H1 (cell line): Measurements from ENCODE around the gene IGF2R. TPM values are rescaled to one million over a fixed set of nuclear protein-coding genes. Genes with fewer than 3 reads are reported as not detected.

Experiments
- CTCF ChIA-PET: fragments of 300-600 bp; sonication (Branson Sonifier 250); formaldehyde crosslinking; loops from one replicate; lab custom pipeline; 2021; ENCODE audit not compliant: partially characterized antibody; lab: Charles Lee
- POLR2A ChIA-PET: fragments of 300-600 bp; sonication (Branson Sonifier 250); formaldehyde crosslinking; loops from one replicate; lab custom pipeline; 2021; ENCODE audit warnings: inconsistent platforms; ENCODE audit not compliant: partially characterized antibody; lab: Charles Lee
- DNase-seq, 2 experiments: peaks; one replicate each; pipeline versions ENCODE4 v3.0.0 to v3.0.0-alpha.2; 2010 to 2022; ENCODE audit warnings: low spot score in 2 of 2, low read depth in 1 of 2, mixed read lengths in 1 of 2
- FAIRE-seq: peaks from 2 replicates; lab custom pipeline; 2011; peaks lifted over from hg19 to GRCh38; lab: Jason Lieb, UNC
- H2AFZ ChIP-seq: 2 replicates; pipeline ENCODE4 v1.8.1; 2012; ENCODE audit warnings: low read length, inconsistent platforms
- H2AK5ac ChIP-seq: 2 replicates; pipeline ENCODE4 v1.6.1; 2013; ENCODE audit warnings: low read depth, low read length
- H2BK120ac ChIP-seq: replicated peaks from 2 replicates; pipeline ENCODE3; 2013; ENCODE audit warnings: low read depth, low read length, inconsistent platforms
- H2BK12ac ChIP-seq: 2 replicates; pipeline ENCODE4 v1.6.1; 2013; ENCODE audit warnings: low read depth, low read length
- H2BK15ac ChIP-seq: 2 replicates; pipeline ENCODE4 v1.6.1; 2013; ENCODE audit warnings: low read length
- H2BK20ac ChIP-seq: 2 replicates; pipeline ENCODE4 v1.6.1; 2013; ENCODE audit warnings: low read length
- H2BK5ac ChIP-seq: 2 replicates; pipeline ENCODE4 v1.6.1; 2013; ENCODE audit warnings: low read depth, low read length
- H3K14ac ChIP-seq: 2 replicates; pipeline ENCODE4 v1.6.1; 2013; ENCODE audit warnings: inconsistent platforms; ENCODE audit not compliant: insufficient read length
- H3K18ac ChIP-seq: 2 replicates; pipeline ENCODE4 v1.6.1; 2013; ENCODE audit warnings: low read length; ENCODE audit errors: extremely low read depth
- H3K23ac ChIP-seq: 2 replicates; pipeline ENCODE4 v1.6.1; 2013; ENCODE audit warnings: inconsistent platforms; ENCODE audit not compliant: insufficient read length
- H3K23me2 ChIP-seq: 2 replicates; pipeline ENCODE4 v1.6.1; 2013; ENCODE audit warnings: low read depth, low read length
- H3K27ac ChIP-seq: 2 replicates; pipeline ENCODE4 v1.6.1; 2011; ENCODE audit warnings: low read depth, low read length, inconsistent platforms
- H3K27me3 ChIP-seq, 4 experiments: replicated peaks in 1 of 4; 1 replicate in 1 of 4; 2 replicates in 3 of 4; pipeline versions ENCODE4 v1.6.1 to v1.8.1; 2011 to 2013; ENCODE audit warnings: low read length in 3 of 4, mild to moderate bottlenecking in 3 of 4, inconsistent platforms in 2 of 4, mixed read lengths in 2 of 4, moderate library complexity in 1 of 4; ENCODE audit not compliant: control insufficient read depth in 3 of 4, insufficient read depth in 3 of 4; ENCODE audit errors: extremely low read depth in 1 of 4
- H3K36me3 ChIP-seq, 4 experiments: 2 replicates each; pipeline versions ENCODE4 v1.6.1 to v1.8.1; 2011 to 2013; ENCODE audit warnings: mild to moderate bottlenecking in 4 of 4, low read length in 3 of 4, moderate library complexity in 2 of 4, control low read depth in 1 of 4, inconsistent platforms in 1 of 4; ENCODE audit not compliant: insufficient read depth in 4 of 4, control insufficient read depth in 2 of 4
- H3K4ac ChIP-seq: replicated peaks from 2 replicates; pipeline ENCODE3; 2013; ENCODE audit warnings: low read length, low read depth, mixed read lengths, inconsistent platforms; ENCODE audit not compliant: insufficient read length
- H3K4me1 ChIP-seq, 4 experiments: replicated peaks in 1 of 4; 1 replicate in 1 of 4; 2 replicates in 3 of 4; pipeline versions ENCODE4 v1.6.1 to v1.8.1; 2011 to 2013; ENCODE audit warnings: low read length in 3 of 4, inconsistent platforms in 2 of 4, mixed read lengths in 1 of 4; ENCODE audit not compliant: insufficient read depth in 4 of 4, control insufficient read depth in 3 of 4
- H3K4me2 ChIP-seq, 2 experiments: 2 replicates each; pipeline versions ENCODE4 v1.6.1 to v1.8.1; 2011 to 2013; ENCODE audit warnings: low read depth in 2 of 2, low read length in 2 of 2, control low read depth in 1 of 2, inconsistent platforms in 1 of 2, mild to moderate bottlenecking in 1 of 2; ENCODE audit not compliant: insufficient read depth in 1 of 2
- H3K4me3 ChIP-seq, 4 experiments: fragments of 200-600, 300-600 bp in 1 of 4; sonication (generic), shearing (Covaris generic), sonication (Bioruptor Twin) in 1 of 4; 2 replicates each; pipeline versions ENCODE4 v1.5.1 to v1.8.1; 2011 to 2016; ENCODE audit warnings: low read length in 4 of 4, low read depth in 3 of 4, control low read depth in 2 of 4, inconsistent platforms in 2 of 4, mild to moderate bottlenecking in 2 of 4, mixed read lengths in 1 of 4, moderate library complexity in 1 of 4; ENCODE audit not compliant: insufficient read depth in 2 of 4; ENCODE audit errors: extremely low read depth in 1 of 4
- H3K56ac ChIP-seq: replicated peaks from 2 replicates; pipeline ENCODE3; 2013; ENCODE audit warnings: low read depth, mild to moderate bottlenecking, mixed read lengths, low read length, inconsistent platforms; ENCODE audit not compliant: insufficient read length
- H3K79me1 ChIP-seq: 2 replicates; pipeline ENCODE4 v1.6.1; 2013; ENCODE audit warnings: low read depth, low read length, control low read depth
- H3K79me2 ChIP-seq, 2 experiments: 2 replicates each; pipeline versions ENCODE4 v1.6.1 to v1.8.1; 2012 to 2013; ENCODE audit warnings: low read length in 2 of 2, mild to moderate bottlenecking in 2 of 2, inconsistent platforms in 1 of 2; ENCODE audit not compliant: insufficient read depth in 2 of 2, control insufficient read depth in 1 of 2
- H3K9ac ChIP-seq, 4 experiments: replicated peaks in 1 of 4; 1 replicate in 1 of 4; 2 replicates in 3 of 4; pipeline versions ENCODE4 v1.6.1 to v1.8.1; 2011 to 2013; ENCODE audit warnings: low read depth in 3 of 4, low read length in 3 of 4, control low read depth in 2 of 4, mild to moderate bottlenecking in 2 of 4, moderate library complexity in 2 of 4, inconsistent platforms in 1 of 4; ENCODE audit errors: extremely low read depth in 1 of 4
- H3K9me3 ChIP-seq, 2 experiments: 2 replicates each; pipeline versions ENCODE4 v1.6.1 to v1.8.1; 2012 to 2013; ENCODE audit warnings: mild to moderate bottlenecking in 2 of 2, moderate library complexity in 2 of 2, control low read depth in 1 of 2, inconsistent platforms in 1 of 2, low read depth in 1 of 2, low read length in 1 of 2, mixed read lengths in 1 of 2; ENCODE audit not compliant: insufficient read depth in 2 of 2
- H4K20me1 ChIP-seq, 2 experiments: replicated peaks in 1 of 2; 2 replicates each; pipeline versions ENCODE3 to v1.8.1; 2011 to 2013; ENCODE audit warnings: inconsistent platforms in 2 of 2, low read length in 2 of 2, mild to moderate bottlenecking in 1 of 2; ENCODE audit not compliant: insufficient read depth in 2 of 2, control insufficient read depth in 1 of 2
- H4K5ac ChIP-seq: 2 replicates; pipeline ENCODE4 v1.6.1; 2013; ENCODE audit warnings: low read length, low read depth, mixed read lengths, inconsistent platforms; ENCODE audit not compliant: insufficient read length
- H4K8ac ChIP-seq: 2 replicates; pipeline ENCODE4 v1.8.0; 2013; ENCODE audit warnings: mild to moderate bottlenecking, moderate library complexity, low read length, inconsistent platforms; ENCODE audit not compliant: insufficient read depth; ENCODE audit errors: extremely low read depth
- H4K91ac ChIP-seq: replicated peaks from 2 replicates; pipeline ENCODE3; 2013; ENCODE audit warnings: low read length, mixed read lengths, inconsistent platforms; ENCODE audit not compliant: insufficient read length
- ASH2L ChIP-seq: fragments of 200-600, 300-600 bp; sonication (generic); IDR thresholded peaks from one replicate; pipeline ENCODE4 v1.7.1; 2017; ENCODE audit warnings: low read length
- ATF3 ChIP-seq: IDR thresholded peaks from 2 replicates; pipeline ENCODE4 v1.6.1; 2011; ENCODE audit warnings: low read depth, mild to moderate bottlenecking, low read length; ENCODE audit not compliant: insufficient read depth
- CBX5 ChIP-seq: fragments of 300-800, 300-1000 bp; sonication (generic); IDR thresholded peaks from 2 replicates; pipeline ENCODE4 v1.7.1; 2016; ENCODE audit warnings: antibody characterized with exemption, low read length, low read depth
- EGR1 ChIP-seq: IDR thresholded peaks from 2 replicates; pipeline ENCODE4 v1.6.1; 2011; ENCODE audit warnings: low read depth, low read length, borderline replicate concordance
- EZH2 ChIP-seq: fragments of 200-600 bp; sonication (generic); IDR thresholded peaks from 2 replicates; pipeline ENCODE4 v1.7.1; 2012; ENCODE audit warnings: low read depth, mild to moderate bottlenecking, moderate library complexity, low read length, inconsistent platforms; ENCODE audit not compliant: severe bottlenecking
- HDAC6 ChIP-seq: IDR thresholded peaks from one replicate; pipeline ENCODE4 v1.7.1; 2012; ENCODE audit warnings: low read depth, mild to moderate bottlenecking, inconsistent platforms, low read length, moderate library complexity
- KDM1A ChIP-seq: fragments of 200-600, 300-600 bp; sonication (generic); IDR thresholded peaks from 2 replicates; pipeline ENCODE4 v1.7.1; 2016; ENCODE audit warnings: mild to moderate bottlenecking, low read length, borderline replicate concordance
- NRF1 ChIP-seq: IDR thresholded peaks from 2 replicates; pipeline ENCODE4 v1.6.1; 2011; ENCODE audit warnings: mild to moderate bottlenecking, low read depth, low read length, improper control_type of control experiment
- PHF8 ChIP-seq: fragments of 200-600 bp; sonication (generic); conservative IDR thresholded peaks from 2 replicates; pipeline ENCODE4 v1.7.1; 2012; ENCODE audit warnings: low read depth, mild to moderate bottlenecking, inconsistent platforms, low read length, moderate library complexity
- POLR2AphosphoS5 ChIP-seq: IDR thresholded peaks from 2 replicates; pipeline ENCODE4 v1.6.1; 2011; ENCODE audit warnings: low read depth, low read length
- RFX5 ChIP-seq: IDR thresholded peaks from 2 replicates; pipeline ENCODE4 v1.6.1; 2011; ENCODE audit warnings: low read depth, low read length, improper control_type of control experiment, borderline replicate concordance
- SUZ12 ChIP-seq: fragments of 200-600 bp; sonication (generic); IDR thresholded peaks from 2 replicates; pipeline ENCODE4 v1.6.1; 2012; ENCODE audit warnings: mild to moderate bottlenecking, inconsistent platforms, low read length, moderate library complexity, mixed read lengths
- TBP ChIP-seq: IDR thresholded peaks from 2 replicates; pipeline ENCODE4 v1.6.1; 2011; ENCODE audit warnings: low read depth, low read length, improper control_type of control experiment
- WGBS, 2 experiments: shearing (Covaris generic) in 1 of 2; methylation state at CpG; one replicate each; pipeline versions ENCODE4 v1.1.6 to v1.1.7; 2013 to 2015; ENCODE audit warnings: low lambda C conversion rate in 2 of 2, mixed read lengths in 2 of 2, inconsistent platforms in 1 of 2, low coverage in 1 of 2, missing lambda C conversion rate in 1 of 2; ENCODE audit not compliant: insufficient replicate concordance in 2 of 2, insufficient coverage in 1 of 2, insufficient read length in 1 of 2; ENCODE audit errors: extremely low coverage in 1 of 2, missing lambda C conversion rate in 1 of 2; 5-methylcytosine and 5-hydroxymethylcytosine counted together
- polyA plus RNA-seq, 7 experiments: library from polyadenylated mRNA; depleted of rRNA in 3 of 7; stranded (reverse) in 5 of 7; unstranded in 2 of 7; fragments of >200 nt in 5 of 7; fragments of 200-250 nt in 2 of 7; gene quantifications; 1 replicate in 5 of 7; 2 replicates in 1 of 7; 4 replicates in 1 of 7; pipeline versions ENCODE4 v1.2.1 to v1.2.3, GENCODE V29; 2011 to 2013; ENCODE audit warnings: missing spikeins in 2 of 7, mixed read lengths in 2 of 7
- total RNA-seq: library from RNA; stranded (reverse); fragmentation: NEBNext Ultra II Directional; extraction: Animal tissue kit (Norgen Biotek cat#: 25700); gene quantifications from 2 replicates; pipeline ENCODE4 v1.2.1, GENCODE V29; 2021

Gene IGF2R
- total and polyA plus RNA-seq, 2 of the 8 experiments (the other 6 are each of a cell fraction or from before 2014, with no cell fraction given): 20.6 to 74.1 TPM

- DNase-seq: no peak
- FAIRE-seq: no peak
- Histone ChIP-seq H2BK5ac (no peak overlapping the region), H2BK12ac (no peak overlapping the region), H2BK120ac (no peak overlapping the region), H3K9ac (no peak overlapping the region), H3K27ac (no peak overlapping the region), H3K56ac (no peak overlapping the region), H4K91ac (no peak overlapping the region), H2BK20ac (no peak overlapping the region), H3K4me3 (no peak overlapping the region), H2AFZ (no peak overlapping the region), H3K36me3 (peaks cover 24 to 63% (median 56%) of the 10 kb centered on the region in 4 experiments), H3K79me1 (no peaks in the 10 kb centered on the region), H3K9me3 (no peaks in the 10 kb centered on the region), H3K79me2 (no peaks in the 10 kb centered on the region), H2AK5ac (no peak overlapping the region), H3K23me2 (no peaks in the 10 kb centered on the region), H4K5ac (no peak overlapping the region), H2BK15ac (no peak overlapping the region), H4K20me1 (peaks cover 3 to 6% of the 10 kb centered on the region in 2 experiments), H4K8ac (no peak overlapping the region), H3K27me3 (no peaks in the 10 kb centered on the region), H3K18ac (no peak overlapping the region), H3K14ac (no peak overlapping the region), H3K4me1 (no peaks in the 10 kb centered on the region), H3K4ac (no peak overlapping the region), H3K4me2 (no peak overlapping the region), H3K23ac (no peak overlapping the region)
- ChIA-PET POLR2A (no interaction called here), CTCF (interaction anchor here (1.2 kb wide), 1 partner anchor 392 kb away, joined by 4 read pairs; no protein-coding TSS in a partner anchor)
- WGBS, 2 experiments: 92% methylated on average over 8 of the region's 8 CpGs; no CpG with 5 or more reads in 1 of the 2 experiments
- no peak for TF ChIP-seq CBX5
- TF ChIP-seq PHF8: no peak
- no peak for TF ChIP-seq EZH2
- TF ChIP-seq EGR1: no peak
- TF ChIP-seq POLR2AphosphoS5: no peak
- no peak for TF ChIP-seq KDM1A
- TF ChIP-seq RFX5: no peak
- no peak for TF ChIP-seq ATF3
- TF ChIP-seq HDAC6: no peak
- no peak for TF ChIP-seq SUZ12
- no peak for TF ChIP-seq NRF1
- TF ChIP-seq ASH2L: no peak
- no peak for TF ChIP-seq TBP
Measured at GRCh38 chr6:160063771-160064413, 95.0 kb downstream of the IGF2R start.
